Glutamatergic neuron (in vitro differentiated cells): ENCODE results near the gene C10orf71. TPM values are rescaled to one million over a fixed set of nuclear protein-coding genes. Genes with fewer than 3 reads are reported as not detected.

Experiments used
- DNase-seq: peaks from one replicate; pipeline ENCODE4 v3.0.0; 2022
- H3K27ac Mint-ChIP-seq: one replicate; pipeline ENCODE4 v1.8.0; 2020; ENCODE audit warnings: mild to moderate bottlenecking, mixed read lengths, inconsistent platforms; ENCODE audit not compliant: unreplicated experiment
- H3K27me3 Mint-ChIP-seq: one replicate; pipeline ENCODE4 v1.8.0; 2020; ENCODE audit warnings: mild to moderate bottlenecking, moderate library complexity, mixed read lengths, inconsistent platforms; ENCODE audit not compliant: unreplicated experiment
- H3K36me3 Mint-ChIP-seq: one replicate; pipeline ENCODE4 v1.8.0; 2020; ENCODE audit warnings: mild to moderate bottlenecking, mixed read lengths, inconsistent platforms; ENCODE audit not compliant: unreplicated experiment
- H3K4me1 Mint-ChIP-seq: one replicate; pipeline ENCODE4 v1.8.0; 2020; ENCODE audit warnings: mild to moderate bottlenecking, low read depth, mixed read lengths, inconsistent platforms; ENCODE audit not compliant: unreplicated experiment
- H3K4me3 Mint-ChIP-seq: one replicate; pipeline ENCODE4 v1.8.0; 2020; ENCODE audit warnings: mild to moderate bottlenecking, mixed read lengths, inconsistent platforms; ENCODE audit not compliant: unreplicated experiment
- H3K9me3 Mint-ChIP-seq: one replicate; pipeline ENCODE4 v1.8.0; 2020; ENCODE audit warnings: mild to moderate bottlenecking, moderate library complexity, mixed read lengths, inconsistent platforms; ENCODE audit not compliant: unreplicated experiment
- total RNA-seq: library from RNA; stranded (reverse); fragmentation: NEBNext Ultra II Directional; extraction: Animal tissue kit (Norgen Biotek cat#: 25700); gene quantifications from one replicate; pipeline ENCODE4 v1.2.1, GENCODE V29; 2021; ENCODE audit not compliant: unreplicated experiment
- TF ChIP-seq, protein P1 (sequence below): fragments of 200-600 bp; sonication (generic); IDR thresholded peaks from one replicate; pipeline ENCODE4 v1.5.0; 2021; ENCODE audit not compliant: partially characterized antibody, unreplicated experiment

Gene C10orf71
- total RNA-seq, 1 donor from 2014 or later = 0.12 TPM

DNA sequence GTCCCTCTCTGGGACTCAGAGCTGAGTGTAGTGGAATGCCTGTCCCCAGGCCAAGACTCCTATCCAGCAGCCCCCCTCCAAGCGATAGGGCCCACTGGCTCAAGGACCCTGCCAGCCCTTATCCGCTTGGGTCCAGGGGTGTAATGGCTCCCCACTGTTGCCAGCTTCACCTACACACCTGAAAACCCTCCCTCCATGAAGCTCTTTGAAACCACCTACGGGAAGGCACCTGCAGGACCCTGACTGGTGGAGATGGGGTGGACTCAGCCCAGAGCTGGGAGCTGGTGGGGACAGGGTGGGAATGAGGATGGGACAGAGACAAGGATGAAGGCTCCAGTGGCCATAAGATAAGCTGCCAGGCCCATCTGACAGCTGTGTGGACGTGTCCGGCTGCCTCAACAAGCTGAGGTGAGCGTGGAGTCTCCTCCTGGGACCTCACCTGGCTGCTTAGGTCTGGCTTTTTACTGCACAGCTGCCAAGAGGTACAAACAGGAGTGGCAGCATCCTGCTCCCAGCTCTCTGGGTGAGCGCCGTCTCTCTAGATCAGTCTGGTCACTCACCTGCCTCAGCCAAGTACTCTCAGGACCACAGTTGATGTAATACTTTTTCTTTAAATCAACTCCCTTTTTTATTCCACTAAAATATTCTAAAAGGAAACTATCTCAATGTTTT is 55.1 kb downstream of the C10orf71 start:
- TF ChIP-seq, protein P1, sequence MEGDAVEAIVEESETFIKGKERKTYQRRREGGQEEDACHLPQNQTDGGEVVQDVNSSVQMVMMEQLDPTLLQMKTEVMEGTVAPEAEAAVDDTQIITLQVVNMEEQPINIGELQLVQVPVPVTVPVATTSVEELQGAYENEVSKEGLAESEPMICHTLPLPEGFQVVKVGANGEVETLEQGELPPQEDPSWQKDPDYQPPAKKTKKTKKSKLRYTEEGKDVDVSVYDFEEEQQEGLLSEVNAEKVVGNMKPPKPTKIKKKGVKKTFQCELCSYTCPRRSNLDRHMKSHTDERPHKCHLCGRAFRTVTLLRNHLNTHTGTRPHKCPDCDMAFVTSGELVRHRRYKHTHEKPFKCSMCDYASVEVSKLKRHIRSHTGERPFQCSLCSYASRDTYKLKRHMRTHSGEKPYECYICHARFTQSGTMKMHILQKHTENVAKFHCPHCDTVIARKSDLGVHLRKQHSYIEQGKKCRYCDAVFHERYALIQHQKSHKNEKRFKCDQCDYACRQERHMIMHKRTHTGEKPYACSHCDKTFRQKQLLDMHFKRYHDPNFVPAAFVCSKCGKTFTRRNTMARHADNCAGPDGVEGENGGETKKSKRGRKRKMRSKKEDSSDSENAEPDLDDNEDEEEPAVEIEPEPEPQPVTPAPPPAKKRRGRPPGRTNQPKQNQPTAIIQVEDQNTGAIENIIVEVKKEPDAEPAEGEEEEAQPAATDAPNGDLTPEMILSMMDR = no peak
- Mint-ChIP-seq H3K27ac (no peak overlapping the region), H3K4me1 (peaks cover 14% of the 10 kb centered on the region), H3K27me3 (peaks cover 3% of the 10 kb centered on the region), H3K36me3 (peaks cover 14% of the 10 kb centered on the region), H3K9me3 (peaks cover 14% of the 10 kb centered on the region), H3K4me3 (no peak overlapping the region)
- no peak for DNase-seq

DNA sequence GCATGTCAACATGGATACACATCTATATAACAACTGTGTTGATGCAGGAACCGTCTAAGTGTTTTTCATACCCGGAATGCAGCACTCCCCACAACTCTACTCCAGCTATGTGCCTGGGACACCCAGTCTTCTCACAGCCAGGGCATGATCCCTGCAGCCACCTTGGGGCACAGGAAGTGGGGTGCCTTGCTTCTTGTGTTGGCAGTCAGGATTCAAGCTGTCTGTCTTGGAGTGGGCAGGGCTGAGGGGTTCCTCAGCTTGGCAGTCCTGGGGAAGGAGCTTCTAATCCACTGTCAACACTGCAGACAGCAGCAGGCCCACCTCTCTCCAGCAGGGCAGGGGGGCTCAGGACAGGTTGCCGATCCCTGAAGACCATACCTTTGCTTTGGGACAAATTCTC is 55.6 kb downstream of the C10orf71 start:
- TF ChIP-seq, protein P1 = no peak
- Mint-ChIP-seq H3K4me1 (peaks cover 14% of the 10 kb centered on the region), H3K4me3 (no peak overlapping the region), H3K9me3 (peaks cover 18% of the 10 kb centered on the region), H3K36me3 (peaks cover 9% of the 10 kb centered on the region), H3K27me3 (peaks cover 7% of the 10 kb centered on the region), H3K27ac (no peak overlapping the region)
- DNase-seq = no peak

GRCh38 chr10:49355221-49355620 is 56.3 kb downstream of the C10orf71 start:
- Mint-ChIP-seq H3K27ac (no peak overlapping the region), H3K36me3 (peaks cover 5% of the 10 kb centered on the region), H3K4me3 (no peak overlapping the region), H3K4me1 (peaks cover 17% of the 10 kb centered on the region), H3K9me3 (peaks cover 24% of the 10 kb centered on the region), H3K27me3 (peaks cover 13% of the 10 kb centered on the region)
- no peak for DNase-seq
- TF ChIP-seq, protein P1 = no peak

- H3K4me3 Mint-ChIP-seq = no peak overlapping the region
- H3K27me3 Mint-ChIP-seq = peaks cover 13% of the 10 kb centered on the region
- TF ChIP-seq, protein P1 = no peak
- H3K27ac Mint-ChIP-seq = peak overlapping the region; percentile 43
- peaks cover 4% of the 10 kb centered on the region for H3K36me3 Mint-ChIP-seq
- H3K9me3 Mint-ChIP-seq = peaks cover 25% of the 10 kb centered on the region
- peaks cover 20% of the 10 kb centered on the region for H3K4me1 Mint-ChIP-seq
- DNase-seq = no peak
Measured at GRCh38 chr10:49356181-49356580, 57.2 kb downstream of the C10orf71 start.

GRCh38 chr10:49356944-49357343 is 58.0 kb downstream of the C10orf71 start:
- H3K27ac Mint-ChIP-seq = no peak overlapping the region
- H3K9me3 Mint-ChIP-seq = peaks cover 25% of the 10 kb centered on the region
- TF ChIP-seq, protein P1 = no peak
- no peak for DNase-seq
- peaks cover 23% of the 10 kb centered on the region for H3K4me1 Mint-ChIP-seq
- H3K27me3 Mint-ChIP-seq = peaks cover 11% of the 10 kb centered on the region
- peaks cover 4% of the 10 kb centered on the region for H3K36me3 Mint-ChIP-seq
- H3K4me3 Mint-ChIP-seq = no peak overlapping the region
